Smooth muscle cell (in vitro differentiated cells): ENCODE measurements around the gene SUGCT. TPM values are rescaled to one million over a fixed set of nuclear protein-coding genes. Genes with fewer than 3 reads are reported as not detected.

ENCODE experiments used
- DNase-seq: peaks from one replicate; lab custom pipeline; 2025; ENCODE audit not compliant: unreplicated experiment; lab: John Stamatoyannopoulos, UW
- H2AFZ ChIP-seq: fragments of 200-600 bp; sonication (generic); 2 replicates; pipeline ENCODE4 v1.6.0; 2016; ENCODE audit warnings: antibody characterized with exemption, low read depth, mild to moderate bottlenecking
- H3F3A ChIP-seq: fragments of 200-600 bp; sonication (generic); 2 replicates; pipeline ENCODE4 v1.6.0; 2017; ENCODE audit warnings: antibody characterized with exemption, low read depth
- H3K27ac ChIP-seq: fragments of 200-600 bp; sonication (generic); 2 replicates; pipeline ENCODE4 v1.5.1; 2016; ENCODE audit warnings: low read depth, mild to moderate bottlenecking
- H3K27me3 ChIP-seq: fragments of 200-600 bp; sonication (generic); 2 replicates; pipeline ENCODE4 v1.6.1; 2016; ENCODE audit warnings: low read depth, mild to moderate bottlenecking
- H3K36me3 ChIP-seq: fragments of 200-600 bp; sonication (generic); 2 replicates; pipeline ENCODE4 v1.5.1; 2016; ENCODE audit warnings: low read depth
- H3K4me1 ChIP-seq: fragments of 200-600 bp; sonication (generic); 2 replicates; pipeline ENCODE4 v1.5.1; 2016; ENCODE audit warnings: low read depth
- H3K4me2 ChIP-seq: fragments of 200-600 bp; sonication (generic); 2 replicates; pipeline ENCODE4 v1.6.0; 2016; ENCODE audit warnings: mild to moderate bottlenecking
- H3K4me3 ChIP-seq: fragments of 200-600 bp; sonication (generic); 2 replicates; pipeline ENCODE4 v1.5.1; 2016; ENCODE audit warnings: mild to moderate bottlenecking
- H3K79me2 ChIP-seq: fragments of 200-600 bp; sonication (generic); 2 replicates; pipeline ENCODE4 v1.6.0; 2016; ENCODE audit warnings: low read depth, mild to moderate bottlenecking
- H3K9ac ChIP-seq: fragments of 200-600 bp; sonication (generic); 2 replicates; pipeline ENCODE4 v1.6.0; 2016; ENCODE audit warnings: low read depth
- H3K9me3 ChIP-seq: fragments of 200-600 bp; sonication (generic); replicated peaks from 2 replicates; pipeline ENCODE4 v1.5.1; 2016; ENCODE audit warnings: low read depth
- H4K20me1 ChIP-seq: fragments of 200-600 bp; sonication (generic); 2 replicates; pipeline ENCODE4 v1.6.0; 2016; ENCODE audit warnings: low read depth
- WGBS: methylation state at CpG from one replicate; pipeline ENCODE4 v1.1.7; 2016; ENCODE audit warnings: low lambda C conversion rate; 5-methylcytosine and 5-hydroxymethylcytosine counted together
- polyA plus RNA-seq: library from polyadenylated mRNA; unstranded; fragments of >200 nt; fragmentation: Nextera tagmentation; extraction: Ambion mirVana; gene quantifications from 2 replicates; pipeline ENCODE4 v1.2.1, GENCODE V29; 2016
- total RNA-seq: library from RNA; depleted of rRNA; stranded (reverse); fragments of >200 nt; gene quantifications from 2 replicates; pipeline ENCODE4 v1.2.3, GENCODE V29; 2014
- TF ChIP-seq, protein P1 (sequence below): fragments of 200-600 bp; sonication (generic); IDR thresholded peaks from 2 replicates; pipeline ENCODE4 v1.5.1; 2017; ENCODE audit warnings: borderline replicate concordance, mild to moderate bottlenecking, antibody characterized with exemption; ENCODE audit not compliant: insufficient read depth, poor library complexity, severe bottlenecking

Gene SUGCT
- total and polyA plus RNA-seq, 2 experiments from 2014 or later: 16.9 to 65.8 TPM

DNA sequence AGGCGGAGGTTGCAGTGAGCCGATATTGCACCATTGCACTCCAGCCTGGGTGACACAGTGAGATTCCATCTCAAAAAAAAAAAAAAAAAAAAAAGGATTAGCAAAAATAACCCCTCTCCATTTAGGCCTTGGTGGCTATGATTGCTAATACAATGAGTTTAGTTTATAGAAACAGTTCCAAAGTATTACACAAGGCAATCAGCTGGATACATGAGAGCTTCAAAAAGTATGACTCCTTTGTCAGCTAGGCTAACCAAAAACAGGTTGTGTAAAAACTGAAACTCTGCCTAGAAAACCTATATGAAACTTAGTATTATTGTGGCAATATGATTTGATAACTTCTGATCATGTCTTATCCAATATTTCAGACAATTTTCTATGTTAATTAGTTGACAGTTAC, 57.2 kb downstream of the SUGCT start:
- TF ChIP-seq, protein P1, sequence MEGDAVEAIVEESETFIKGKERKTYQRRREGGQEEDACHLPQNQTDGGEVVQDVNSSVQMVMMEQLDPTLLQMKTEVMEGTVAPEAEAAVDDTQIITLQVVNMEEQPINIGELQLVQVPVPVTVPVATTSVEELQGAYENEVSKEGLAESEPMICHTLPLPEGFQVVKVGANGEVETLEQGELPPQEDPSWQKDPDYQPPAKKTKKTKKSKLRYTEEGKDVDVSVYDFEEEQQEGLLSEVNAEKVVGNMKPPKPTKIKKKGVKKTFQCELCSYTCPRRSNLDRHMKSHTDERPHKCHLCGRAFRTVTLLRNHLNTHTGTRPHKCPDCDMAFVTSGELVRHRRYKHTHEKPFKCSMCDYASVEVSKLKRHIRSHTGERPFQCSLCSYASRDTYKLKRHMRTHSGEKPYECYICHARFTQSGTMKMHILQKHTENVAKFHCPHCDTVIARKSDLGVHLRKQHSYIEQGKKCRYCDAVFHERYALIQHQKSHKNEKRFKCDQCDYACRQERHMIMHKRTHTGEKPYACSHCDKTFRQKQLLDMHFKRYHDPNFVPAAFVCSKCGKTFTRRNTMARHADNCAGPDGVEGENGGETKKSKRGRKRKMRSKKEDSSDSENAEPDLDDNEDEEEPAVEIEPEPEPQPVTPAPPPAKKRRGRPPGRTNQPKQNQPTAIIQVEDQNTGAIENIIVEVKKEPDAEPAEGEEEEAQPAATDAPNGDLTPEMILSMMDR: no peak
- Histone ChIP-seq H3K36me3 (no peaks in the 10 kb centered on the region), H3F3A (no peaks in the 10 kb centered on the region), H3K79me2 (no peaks in the 10 kb centered on the region), H3K4me1 (no peaks in the 10 kb centered on the region), H4K20me1 (no peaks in the 10 kb centered on the region), H3K27ac (no peak overlapping the region), H3K4me2 (no peak overlapping the region), H3K9me3 (no peaks in the 10 kb centered on the region), H3K9ac (no peak overlapping the region), H2AFZ (no peak overlapping the region), H3K27me3 (no peaks in the 10 kb centered on the region), H3K4me3 (no peak overlapping the region)
- DNase-seq: no peak
- WGBS: no CpG with 5 or more reads among the region's 2 CpGs

DNA sequence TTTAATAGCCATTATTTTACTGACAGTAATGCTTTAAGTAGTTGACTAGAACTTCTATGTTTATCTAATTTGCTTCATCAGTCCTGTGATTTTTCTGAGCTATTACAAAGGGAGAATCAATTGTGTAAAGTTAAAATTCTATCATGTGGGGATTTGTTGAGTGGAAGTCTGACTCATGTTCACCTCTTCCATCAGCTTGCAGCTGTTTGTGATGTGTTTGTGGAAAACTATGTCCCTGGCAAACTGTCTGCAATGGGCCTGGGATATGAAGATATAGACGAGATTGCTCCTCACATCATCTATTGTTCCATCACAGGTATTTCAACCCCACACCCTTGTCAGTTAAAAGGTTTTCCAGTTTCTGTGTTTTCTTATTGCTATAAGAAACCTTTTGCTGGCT, 59.9 kb downstream of the SUGCT start:
- no peaks in the 10 kb centered on the region for H3F3A ChIP-seq
- H3K4me2 ChIP-seq: no peak overlapping the region
- no peak overlapping the region for H2AFZ ChIP-seq
- 63% methylated on average over 1 of the region's 1 CpG for WGBS
- no peaks in the 10 kb centered on the region for H3K36me3 ChIP-seq
- H3K27ac ChIP-seq: no peak overlapping the region
- no peak for DNase-seq
- TF ChIP-seq, protein P1: no peak
- no peaks in the 10 kb centered on the region for H3K79me2 ChIP-seq
- H3K4me3 ChIP-seq: no peak overlapping the region
- H3K27me3 ChIP-seq: no peaks in the 10 kb centered on the region
- H3K4me1 ChIP-seq: peaks cover 4% of the 10 kb centered on the region
- H3K9me3 ChIP-seq: no peaks in the 10 kb centered on the region
- no peaks in the 10 kb centered on the region for H4K20me1 ChIP-seq
- no peak overlapping the region for H3K9ac ChIP-seq

DNA sequence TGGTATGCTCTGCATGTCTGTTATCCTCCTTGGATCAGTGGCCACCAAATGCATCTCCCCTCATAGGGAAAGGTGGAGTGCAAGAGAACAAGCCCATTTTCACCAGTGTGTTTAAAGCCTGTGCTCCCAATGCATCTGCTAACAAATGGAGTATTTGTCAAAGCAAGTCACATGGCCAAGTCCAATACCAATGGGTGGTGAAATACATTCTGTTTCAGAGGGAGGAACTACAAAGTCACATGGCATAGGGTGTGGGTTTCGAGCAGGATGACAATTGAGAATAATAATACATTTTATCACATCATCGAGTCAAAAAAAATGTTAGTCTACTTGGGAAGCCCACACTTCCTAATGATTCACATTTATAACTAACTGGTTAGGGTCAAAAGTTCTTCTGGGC, 62.7 kb downstream of the SUGCT start:
- H3K9ac ChIP-seq: no peak overlapping the region
- H3F3A ChIP-seq: no peaks in the 10 kb centered on the region
- no peaks in the 10 kb centered on the region for H4K20me1 ChIP-seq
- TF ChIP-seq, protein P1: no peak
- H3K79me2 ChIP-seq: no peaks in the 10 kb centered on the region
- no peak overlapping the region for H2AFZ ChIP-seq
- no peaks in the 10 kb centered on the region for H3K36me3 ChIP-seq
- H3K4me3 ChIP-seq: no peak overlapping the region
- peaks cover 4% of the 10 kb centered on the region for H3K4me1 ChIP-seq
- no peak overlapping the region for H3K4me2 ChIP-seq
- no peak for DNase-seq
- H3K9me3 ChIP-seq: no peaks in the 10 kb centered on the region
- no peak overlapping the region for H3K27ac ChIP-seq
- H3K27me3 ChIP-seq: no peaks in the 10 kb centered on the region
- 94% methylated on average over 2 of the region's 2 CpGs for WGBS

DNA sequence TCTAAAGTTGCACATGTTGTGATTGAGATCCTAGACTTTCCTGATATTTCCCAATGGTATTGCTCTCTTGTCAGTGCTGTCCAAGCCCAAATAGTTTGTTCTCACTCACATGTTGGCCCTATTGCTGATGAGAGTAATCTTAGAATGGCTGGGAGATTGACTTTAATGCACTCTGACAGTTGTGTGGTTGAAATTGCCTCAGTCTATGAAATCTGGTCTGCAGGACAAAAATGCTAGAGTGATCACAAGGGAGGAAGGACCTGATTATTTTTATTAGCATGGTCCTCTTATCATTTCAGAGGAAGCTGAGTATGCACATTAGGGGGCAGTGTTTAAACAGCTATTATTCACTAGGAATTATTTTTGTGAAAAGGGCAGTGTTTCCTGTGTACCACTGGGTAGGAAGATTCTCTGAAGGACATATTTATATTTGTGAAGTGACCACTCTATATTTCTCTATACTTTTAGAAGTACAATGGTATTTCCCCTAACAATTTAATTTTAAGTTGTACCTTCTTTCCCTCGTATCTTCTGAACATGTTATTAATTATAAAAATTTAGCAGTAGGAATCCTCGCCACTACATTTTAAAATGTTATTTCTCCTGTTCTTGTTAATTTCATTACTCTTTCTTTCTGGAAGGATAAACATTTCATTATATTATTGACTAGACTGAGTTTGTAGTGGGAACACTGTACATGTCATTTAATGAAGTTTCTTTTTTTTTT, 64.4 kb downstream of the SUGCT start:
- no peak overlapping the region for H3K4me3 ChIP-seq
- H3K9me3 ChIP-seq: no peaks in the 10 kb centered on the region
- peak overlapping the region; percentile 64 for H3K27ac ChIP-seq
- H3K4me2 ChIP-seq: peak overlapping the region; percentile 31
- 53% methylated on average over 2 of the region's 2 CpGs for WGBS
- no peaks in the 10 kb centered on the region for H3K36me3 ChIP-seq
- no peak for DNase-seq
- H3K9ac ChIP-seq: peak overlapping the region; percentile 72
- no peaks in the 10 kb centered on the region for H3K79me2 ChIP-seq
- peak overlapping the region; percentile 36 for H2AFZ ChIP-seq
- H3K4me1 ChIP-seq: peaks cover 4% of the 10 kb centered on the region
- no peaks in the 10 kb centered on the region for H4K20me1 ChIP-seq
- no peaks in the 10 kb centered on the region for H3K27me3 ChIP-seq
- H3F3A ChIP-seq: no peaks in the 10 kb centered on the region
- TF ChIP-seq, protein P1: peak; percentile 44
